GM19328 (cell line): ENCODE measurements around the gene ADAD2.

Experiments used
- ATAC-seq: cut with Tn5 transposase; IDR thresholded peaks from one replicate; pipeline ENCODE4 v1.9.1; 2021; ENCODE audit warnings: mild to moderate bottlenecking, moderate library complexity; ENCODE audit not compliant: unreplicated experiment

The ADAD2 gene

GRCh38 chr16:84190731-84191388, at the start of gene ADAD2:
Gene ADAD2 (plus strand): TSS chr16:84191157. CDS start chr16:84191231, 74 bp downstream.
- no peak for ATAC-seq

- no peak for ATAC-seq
Measured at GRCh38 chr16:84143081-84143480, 47.9 kb upstream of the ADAD2 start.

GRCh38 chr16:84143784-84144199, 47.2 kb upstream of the ADAD2 start:
- ATAC-seq = no peak

GRCh38 chr16:84144209-84144858, 46.6 kb upstream of the ADAD2 start:
- ATAC-seq = no peak

GRCh38 chr16:84144859-84145639, 45.9 kb upstream of the ADAD2 start, which contains the start of the genes DNAAF1 and HSDL1:
Gene DNAAF1 (plus strand): TSS chr16:84145308. CDS start chr16:84145441, 133 bp downstream.
Gene HSDL1 (minus strand): TSS chr16:84145177. CDS start chr16:84131321, 13,856 bp downstream.
- peak; percentile 92 for ATAC-seq

- no peak for ATAC-seq
Measured at GRCh38 chr16:84150926-84151325, 40.0 kb upstream of the ADAD2 start.

- ATAC-seq = no peak
Measured at GRCh38 chr16:84153660-84154214, 37.2 kb upstream of the ADAD2 start.

- ATAC-seq = no peak
Measured at GRCh38 chr16:84155226-84155625, 35.7 kb upstream of the ADAD2 start.

GRCh38 chr16:84155771-84156170, 35.2 kb upstream of the ADAD2 start:
- ATAC-seq = no peak

GRCh38 chr16:84156342-84156784, 34.6 kb upstream of the ADAD2 start:
- no peak for ATAC-seq

- no peak for ATAC-seq
Measured at GRCh38 chr16:84159007-84159406, 31.9 kb upstream of the ADAD2 start.

GRCh38 chr16:84159800-84160199, 31.2 kb upstream of the ADAD2 start:
- ATAC-seq = no peak

GRCh38 chr16:84161037-84161436, 29.9 kb upstream of the ADAD2 start:
- ATAC-seq = no peak

- ATAC-seq = no peak
Measured at GRCh38 chr16:84161801-84162200, 29.2 kb upstream of the ADAD2 start.

- ATAC-seq = no peak
Measured at GRCh38 chr16:84165746-84166145, 25.2 kb upstream of the ADAD2 start.

GRCh38 chr16:84166796-84167695, 23.9 kb upstream of the ADAD2 start:
- no peak for ATAC-seq

GRCh38 chr16:84169765-84170310, 21.1 kb upstream of the ADAD2 start:
- no peak for ATAC-seq

- no peak for ATAC-seq
Measured at GRCh38 chr16:84174396-84174795, 16.6 kb upstream of the ADAD2 start.

GRCh38 chr16:84175350-84176081, 15.4 kb upstream of the ADAD2 start:
- peak; percentile 71 for ATAC-seq
